Measurements from ENCODE around the gene FNDC3A.

The FNDC3A gene

GRCh38 chr13:49110122-49110912 is 134.6 kb downstream of the FNDC3A start:
- Histone ChIP-seq H3K27me3 (ENCODE audit: control insufficient read depth in 1 of 2, insufficient read depth in 1 of 2, low read length in 2 of 2) (no peaks in the 10 kb centered on the region), H3K36me3 (ENCODE audit: control insufficient read depth in 1 of 2, insufficient read depth in 2 of 2, low read depth in 1 of 2, low read length in 2 of 2) (peaks cover 0 to 4% of the 10 kb centered on the region in 2 experiments), H3K4me1 (ENCODE audit: control insufficient read depth, insufficient read depth, low read depth, low read length) (no peaks in the 10 kb centered on the region), H4K8ac (ENCODE audit: low read length) (no peak overlapping the region), H3K4ac (ENCODE audit: low read depth in 1 of 2, low read length in 2 of 2) (no peak overlapping the region), H4K91ac (ENCODE audit: low read length) (no peak overlapping the region), H3K23ac (ENCODE audit: low read length in 2 of 2) (no peak overlapping the region), H2AK5ac (ENCODE audit: low read length, severe bottlenecking) (no peak overlapping the region), H3K14ac (ENCODE audit: low read length in 2 of 2) (no peak overlapping the region), H2BK120ac (ENCODE audit: low read depth, low read length) (no peak overlapping the region), H3K4me2 (ENCODE audit: low read length, poor library complexity, severe bottlenecking) (peak overlapping the region; percentile 53), H3K27ac (ENCODE audit: low read length, poor library complexity, severe bottlenecking) (peak overlapping the region; percentile 62), H2BK12ac (ENCODE audit: low read length in 2 of 2) (no peak overlapping the region), H2BK15ac (ENCODE audit: low read depth, poor library complexity, severe bottlenecking) (no peak overlapping the region), H3K79me1 (replicated peaks; ENCODE audit: low read length, poor library complexity, severe bottlenecking) (peaks cover 5% of the 10 kb centered on the region), H3K9me3 (ENCODE audit: control insufficient read depth, low read length) (no peaks in the 10 kb centered on the region), H3K4me3 (ENCODE audit: insufficient read depth in 1 of 2, low read depth in 1 of 2, low read length in 2 of 2) (peak overlapping the region; percentile 26 to 82), H2BK5ac (ENCODE audit: low read depth, low read length, poor library complexity, severe bottlenecking) (no peak overlapping the region), H3K9ac (ENCODE audit: low read length) (peak overlapping the region; percentile 95), H2AFZ (ENCODE audit: low read depth, low read length) (no peak overlapping the region), H3K18ac (ENCODE audit: low read depth in 1 of 2, low read length in 2 of 2) (no peak overlapping the region)
- peak; percentile 93 for DNase-seq
- WGBS: 0% methylated on average over 8 of the region's 16 CpGs

- Histone ChIP-seq H3K27ac (ENCODE audit: low read length, poor library complexity, severe bottlenecking) (no peak overlapping the region), H2BK12ac (ENCODE audit: low read length in 2 of 2) (no peak overlapping the region), H3K9me3 (ENCODE audit: control insufficient read depth, low read length) (no peaks in the 10 kb centered on the region), H3K4me2 (ENCODE audit: low read length, poor library complexity, severe bottlenecking) (peak overlapping the region; percentile 53), H3K4me1 (ENCODE audit: control insufficient read depth, insufficient read depth, low read depth, low read length) (no peaks in the 10 kb centered on the region), H2BK15ac (ENCODE audit: low read depth, poor library complexity, severe bottlenecking) (no peak overlapping the region), H2BK5ac (ENCODE audit: low read depth, low read length, poor library complexity, severe bottlenecking) (no peak overlapping the region), H3K4me3 (ENCODE audit: insufficient read depth in 1 of 2, low read depth in 1 of 2, low read length in 2 of 2) (peak overlapping the region in 1 of 2 experiments; percentile 82), H3K14ac (ENCODE audit: low read length in 2 of 2) (no peak overlapping the region), H2BK120ac (ENCODE audit: low read depth, low read length) (no peak overlapping the region), H2AK5ac (ENCODE audit: low read length, severe bottlenecking) (no peak overlapping the region), H3K18ac (ENCODE audit: low read depth in 1 of 2, low read length in 2 of 2) (no peak overlapping the region), H3K27me3 (ENCODE audit: control insufficient read depth in 1 of 2, insufficient read depth in 1 of 2, low read length in 2 of 2) (no peaks in the 10 kb centered on the region), H4K8ac (ENCODE audit: low read length) (no peak overlapping the region), H3K23ac (ENCODE audit: low read length in 2 of 2) (no peak overlapping the region), H3K9ac (ENCODE audit: low read length) (peak overlapping the region; percentile 95), H4K91ac (ENCODE audit: low read length) (no peak overlapping the region), H2AFZ (ENCODE audit: low read depth, low read length) (no peak overlapping the region), H3K79me1 (replicated peaks; ENCODE audit: low read length, poor library complexity, severe bottlenecking) (peaks cover 9% of the 10 kb centered on the region), H3K36me3 (ENCODE audit: control insufficient read depth in 1 of 2, insufficient read depth in 2 of 2, low read depth in 1 of 2, low read length in 2 of 2) (peaks cover 0 to 9% of the 10 kb centered on the region in 2 experiments), H3K4ac (ENCODE audit: low read depth in 1 of 2, low read length in 2 of 2) (no peak overlapping the region)
- peak; percentile 32 for DNase-seq
Observed at GRCh38 chr13:49110913-49111170, 135.1 kb downstream of the FNDC3A start.

GRCh38 chr13:49112782-49113525 is 137.2 kb downstream of the FNDC3A start:
- Histone ChIP-seq H4K91ac (ENCODE audit: low read length) (no peak overlapping the region), H3K4me2 (ENCODE audit: low read length, poor library complexity, severe bottlenecking) (peak overlapping the region; percentile 58), H3K79me1 (replicated peaks; ENCODE audit: low read length, poor library complexity, severe bottlenecking) (peaks cover 9% of the 10 kb centered on the region), H3K4me1 (ENCODE audit: control insufficient read depth, insufficient read depth, low read depth, low read length) (no peaks in the 10 kb centered on the region), H4K8ac (ENCODE audit: low read length) (no peak overlapping the region), H3K14ac (ENCODE audit: low read length in 2 of 2) (no peak overlapping the region), H2AFZ (ENCODE audit: low read depth, low read length) (no peak overlapping the region), H3K9me3 (ENCODE audit: control insufficient read depth, low read length) (no peaks in the 10 kb centered on the region), H2BK15ac (ENCODE audit: low read depth, poor library complexity, severe bottlenecking) (no peak overlapping the region), H3K36me3 (ENCODE audit: control insufficient read depth in 1 of 2, insufficient read depth in 2 of 2, low read depth in 1 of 2, low read length in 2 of 2) (peaks cover 0 to 29% of the 10 kb centered on the region in 2 experiments), H3K18ac (ENCODE audit: low read depth in 1 of 2, low read length in 2 of 2) (no peak overlapping the region), H3K9ac (ENCODE audit: low read length) (peak overlapping the region; percentile 81), H2BK12ac (ENCODE audit: low read length in 2 of 2) (no peak overlapping the region), H3K27ac (ENCODE audit: low read length, poor library complexity, severe bottlenecking) (peak overlapping the region; percentile 6), H3K4me3 (ENCODE audit: insufficient read depth in 1 of 2, low read depth in 1 of 2, low read length in 2 of 2) (peak overlapping the region in 1 of 2 experiments; percentile 24), H3K4ac (ENCODE audit: low read depth in 1 of 2, low read length in 2 of 2) (no peak overlapping the region), H3K27me3 (ENCODE audit: control insufficient read depth in 1 of 2, insufficient read depth in 1 of 2, low read length in 2 of 2) (no peaks in the 10 kb centered on the region), H2BK5ac (ENCODE audit: low read depth, low read length, poor library complexity, severe bottlenecking) (no peak overlapping the region), H2AK5ac (ENCODE audit: low read length, severe bottlenecking) (no peak overlapping the region), H2BK120ac (ENCODE audit: low read depth, low read length) (peak overlapping the region; percentile 34), H3K23ac (ENCODE audit: low read length in 2 of 2) (no peak overlapping the region)
- peak; percentile 19 for DNase-seq
- WGBS: 46% methylated on average over 4 of the region's 5 CpGs

- peak overlapping the region; percentile 81 for H3K9ac ChIP-seq (ENCODE audit: low read length)
- no peak overlapping the region for H4K8ac ChIP-seq (ENCODE audit: low read length)
- H2AFZ ChIP-seq (ENCODE audit: low read depth, low read length): no peak overlapping the region
- no peak overlapping the region for H2BK5ac ChIP-seq (ENCODE audit: low read depth, low read length, poor library complexity, severe bottlenecking)
- H3K27ac ChIP-seq (ENCODE audit: low read length, poor library complexity, severe bottlenecking): peak overlapping the region; percentile 6
- H3K4me1 ChIP-seq (ENCODE audit: control insufficient read depth, insufficient read depth, low read depth, low read length): no peaks in the 10 kb centered on the region
- peak overlapping the region in 1 of 2 experiments; percentile 9 for H3K4me3 ChIP-seq (ENCODE audit: insufficient read depth in 1 of 2, low read depth in 1 of 2, low read length in 2 of 2)
- 0% methylated on average over 1 of the region's 1 CpG for WGBS
- H2AK5ac ChIP-seq (ENCODE audit: low read length, severe bottlenecking): no peak overlapping the region
- H4K91ac ChIP-seq (ENCODE audit: low read length): no peak overlapping the region
- H3K4me2 ChIP-seq (ENCODE audit: low read length, poor library complexity, severe bottlenecking): no peak overlapping the region
- H3K14ac ChIP-seq (ENCODE audit: low read length in 2 of 2): no peak overlapping the region
- H3K36me3 ChIP-seq (ENCODE audit: control insufficient read depth in 1 of 2, insufficient read depth in 2 of 2, low read depth in 1 of 2, low read length in 2 of 2): peaks cover 8 to 36% of the 10 kb centered on the region in 2 experiments
- peak; percentile 37 for DNase-seq
- H3K18ac ChIP-seq (ENCODE audit: low read depth in 1 of 2, low read length in 2 of 2): no peak overlapping the region
- H3K23ac ChIP-seq (ENCODE audit: low read length in 2 of 2): no peak overlapping the region
- no peak overlapping the region for H2BK120ac ChIP-seq (ENCODE audit: low read depth, low read length)
- H3K4ac ChIP-seq (ENCODE audit: low read depth in 1 of 2, low read length in 2 of 2): no peak overlapping the region
- no peaks in the 10 kb centered on the region for H3K27me3 ChIP-seq (ENCODE audit: control insufficient read depth in 1 of 2, insufficient read depth in 1 of 2, low read length in 2 of 2)
- no peak overlapping the region for H2BK12ac ChIP-seq (ENCODE audit: low read length in 2 of 2)
- H2BK15ac ChIP-seq (ENCODE audit: low read depth, poor library complexity, severe bottlenecking): no peak overlapping the region
- H3K9me3 ChIP-seq (ENCODE audit: control insufficient read depth, low read length): no peaks in the 10 kb centered on the region
- peaks cover 13% of the 10 kb centered on the region for H3K79me1 ChIP-seq (replicated peaks; ENCODE audit: low read length, poor library complexity, severe bottlenecking)
Observed at GRCh38 chr13:49113526-49114286, 138.0 kb downstream of the FNDC3A start.

All from mesenchymal stem cell (in vitro differentiated cells and primary cell).